GM12874 (cell line): ENCODE data around the gene AQP7.

Experiments used
- TF ChIP-seq, protein P1 (sequence below): IDR thresholded peaks from 2 replicates; pipeline ENCODE4 v1.5.1; 2011; ENCODE audit warnings: low read depth, mild to moderate bottlenecking, control low read depth, low read length, moderate library complexity; ENCODE audit not compliant: insufficient read depth

Gene AQP7

GRCh38 chr9:33431420-33431819, 29.1 kb upstream of the AQP7 start:
- TF ChIP-seq, protein P1, sequence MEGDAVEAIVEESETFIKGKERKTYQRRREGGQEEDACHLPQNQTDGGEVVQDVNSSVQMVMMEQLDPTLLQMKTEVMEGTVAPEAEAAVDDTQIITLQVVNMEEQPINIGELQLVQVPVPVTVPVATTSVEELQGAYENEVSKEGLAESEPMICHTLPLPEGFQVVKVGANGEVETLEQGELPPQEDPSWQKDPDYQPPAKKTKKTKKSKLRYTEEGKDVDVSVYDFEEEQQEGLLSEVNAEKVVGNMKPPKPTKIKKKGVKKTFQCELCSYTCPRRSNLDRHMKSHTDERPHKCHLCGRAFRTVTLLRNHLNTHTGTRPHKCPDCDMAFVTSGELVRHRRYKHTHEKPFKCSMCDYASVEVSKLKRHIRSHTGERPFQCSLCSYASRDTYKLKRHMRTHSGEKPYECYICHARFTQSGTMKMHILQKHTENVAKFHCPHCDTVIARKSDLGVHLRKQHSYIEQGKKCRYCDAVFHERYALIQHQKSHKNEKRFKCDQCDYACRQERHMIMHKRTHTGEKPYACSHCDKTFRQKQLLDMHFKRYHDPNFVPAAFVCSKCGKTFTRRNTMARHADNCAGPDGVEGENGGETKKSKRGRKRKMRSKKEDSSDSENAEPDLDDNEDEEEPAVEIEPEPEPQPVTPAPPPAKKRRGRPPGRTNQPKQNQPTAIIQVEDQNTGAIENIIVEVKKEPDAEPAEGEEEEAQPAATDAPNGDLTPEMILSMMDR: no peak

- TF ChIP-seq, protein P1: no peak
These were observed 28.6 kb upstream of the AQP7 start for GRCh38 chr9:33430942-33431341.

DNA sequence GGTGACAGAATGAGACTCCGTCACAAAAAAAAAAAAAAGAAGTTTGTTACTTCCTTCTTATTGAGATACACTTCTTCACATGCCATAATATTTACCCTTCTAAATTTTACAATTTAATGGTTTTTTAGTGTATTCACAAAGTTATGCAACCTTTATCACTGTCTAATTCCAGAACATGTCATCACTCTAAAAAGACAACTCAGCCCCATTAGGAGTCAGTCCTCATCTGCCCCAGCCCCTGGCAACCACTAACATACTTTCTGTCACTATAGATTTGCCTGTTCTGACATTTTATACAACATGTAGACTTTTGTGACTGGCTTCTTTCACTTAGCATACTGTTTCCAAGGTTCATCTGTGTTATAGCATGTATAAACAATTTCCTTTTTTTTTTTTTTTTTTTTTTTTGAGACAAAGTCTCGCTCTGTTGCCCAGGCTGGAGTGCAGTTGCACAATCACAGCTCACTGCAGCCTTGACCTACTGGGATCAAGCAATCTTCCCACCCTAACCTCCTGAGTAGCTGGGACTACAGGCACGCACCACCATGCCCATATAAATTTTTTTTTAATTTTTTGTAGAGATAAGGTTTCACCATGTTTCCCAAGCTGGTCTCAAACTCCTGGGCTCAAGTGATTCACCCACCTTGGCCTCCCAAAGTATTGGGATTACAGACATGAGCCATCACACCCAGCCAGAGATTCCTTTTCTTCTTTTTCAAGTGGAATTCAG, 27.1 kb upstream of the AQP7 start:
- TF ChIP-seq, protein P1: no peak

DNA sequence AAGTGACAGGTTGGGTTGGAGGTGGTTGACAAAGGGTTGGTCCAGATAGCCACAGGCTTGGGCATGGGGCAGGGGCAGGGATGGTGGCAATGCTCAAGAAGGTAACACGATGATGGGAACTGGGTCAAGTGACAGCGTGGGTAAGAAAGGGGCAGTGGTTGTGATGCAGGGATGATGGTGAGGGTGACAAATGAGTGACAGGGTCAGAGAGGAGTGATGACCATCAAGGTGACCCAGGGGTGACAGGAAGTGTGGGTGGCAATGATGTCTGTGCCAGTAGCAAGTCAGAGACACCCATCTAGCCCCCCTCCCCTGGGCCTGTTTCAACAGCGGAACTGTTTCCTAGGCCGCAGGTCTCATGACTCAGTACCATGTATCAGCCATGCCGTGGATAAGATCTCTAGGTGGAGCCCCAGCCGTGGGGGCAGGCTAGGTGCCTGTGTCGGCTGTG, 24.5 kb upstream of the AQP7 start:
- TF ChIP-seq, protein P1: no peak

GRCh38 chr9:33425128-33425533, 22.8 kb upstream of the AQP7 start:
- TF ChIP-seq, protein P1: no peak

- TF ChIP-seq, protein P1: no peak
These were observed 17.4 kb upstream of the AQP7 start for GRCh38 chr9:33419708-33420303.

DNA sequence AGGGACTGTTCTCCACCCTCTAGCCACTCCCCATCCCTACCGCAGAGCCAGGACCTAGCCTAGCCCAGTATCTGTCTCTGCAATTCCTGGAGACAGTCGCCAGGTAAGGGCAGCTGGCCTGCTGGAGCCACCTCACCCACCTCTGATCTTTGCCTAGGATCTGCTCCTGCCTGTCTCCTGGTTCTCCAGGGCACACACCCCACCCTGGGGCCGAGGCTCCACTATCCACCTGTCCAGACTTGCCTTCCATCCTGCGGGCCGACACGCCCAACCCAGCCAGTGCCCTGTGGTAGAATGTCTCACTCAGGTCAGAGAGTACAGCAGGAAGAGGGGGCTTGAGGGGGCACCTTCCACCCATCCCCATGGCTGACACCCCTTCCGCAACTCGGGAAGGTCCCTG, 15.7 kb upstream of the AQP7 start:
- TF ChIP-seq, protein P1: no peak
